Neural cell (in vitro differentiated cells): ENCODE data around the gene GPR161. TPM values are rescaled to one million over a fixed set of nuclear protein-coding genes. Genes with fewer than 3 reads are reported as not detected.

Experiments
- H2AFZ ChIP-seq: fragments of 200-600, 300-800 bp; sonication (generic), shearing (Covaris generic); 2 replicates; pipeline ENCODE4 v1.6.0; 2014; ENCODE audit warnings: low read depth, mild to moderate bottlenecking, antibody characterized with exemption, low read length, moderate library complexity
- H3F3A ChIP-seq: fragments of 200-600 bp; shearing (Covaris generic); 2 replicates; pipeline ENCODE4 v1.6.1; 2016; ENCODE audit warnings: mild to moderate bottlenecking, moderate library complexity, mixed read lengths, antibody characterized with exemption, low read length; ENCODE audit not compliant: insufficient read depth, poor library complexity, severe bottlenecking
- H3K27ac ChIP-seq: fragments of 200-600, 300-800 bp; sonication (generic), shearing (Covaris generic); 2 replicates; pipeline ENCODE4 v1.5.1; 2014; ENCODE audit warnings: mild to moderate bottlenecking, low read length, moderate library complexity
- H3K27me3 ChIP-seq: fragments of 300-800, 200-600 bp; sonication (generic), shearing (Covaris generic); 2 replicates; pipeline ENCODE4 v1.6.0; 2014; ENCODE audit warnings: mild to moderate bottlenecking, low read depth, low read length, moderate library complexity; ENCODE audit not compliant: insufficient read depth
- H3K36me3 ChIP-seq: fragments of 300-800, 200-600 bp; sonication (generic), shearing (Covaris generic); 2 replicates; pipeline ENCODE4 v1.5.1; 2014; ENCODE audit warnings: mild to moderate bottlenecking, antibody characterized with exemption, low read length, moderate library complexity; ENCODE audit not compliant: insufficient read depth
- H3K4me2 ChIP-seq: fragments of 300-800, 200-600 bp; sonication (generic), shearing (Covaris generic); 2 replicates; pipeline ENCODE4 v1.6.0; 2014; ENCODE audit warnings: mild to moderate bottlenecking, low read length
- H3K4me3 ChIP-seq: fragments of 300-800, 200-600 bp; sonication (generic), shearing (Covaris generic); 2 replicates; pipeline ENCODE4 v1.5.1; 2014; ENCODE audit warnings: mild to moderate bottlenecking, low read length, moderate library complexity
- H3K79me2 ChIP-seq: fragments of 200-600 bp; shearing (Covaris generic); replicated peaks from 2 replicates; pipeline ENCODE4 v1.6.0; 2014; ENCODE audit warnings: mild to moderate bottlenecking, low read length, moderate library complexity; ENCODE audit not compliant: insufficient read depth
- H3K9ac ChIP-seq: fragments of 300-800, 200-600 bp; sonication (generic), shearing (Covaris generic); 2 replicates; pipeline ENCODE4 v1.6.1; 2016; ENCODE audit warnings: mild to moderate bottlenecking, low read length, mixed read lengths
- H3K9me2 ChIP-seq: fragments of 200-600 bp; shearing (Covaris generic); 2 replicates; pipeline ENCODE4 v1.6.1; 2016; ENCODE audit warnings: mild to moderate bottlenecking, low read length, mixed read lengths; ENCODE audit not compliant: insufficient read depth
- H3K9me3 ChIP-seq: fragments of 200-600, 300-800 bp; sonication (generic), shearing (Covaris generic); 2 replicates; pipeline ENCODE4 v1.6.1; 2016; ENCODE audit warnings: mild to moderate bottlenecking, mixed run types, low read length, moderate library complexity, mixed read lengths
- H4K20me1 ChIP-seq: fragments of 200-600 bp; shearing (Covaris generic); 2 replicates; pipeline ENCODE4 v1.6.1; 2016; ENCODE audit warnings: mild to moderate bottlenecking, mixed run types; ENCODE audit not compliant: insufficient read depth
- EP300 ChIP-seq: fragments of 450-650 bp; conservative IDR thresholded peaks from 2 replicates; pipeline ENCODE4 v1.6.1; 2014; ENCODE audit warnings: antibody characterized with exemption, mild to moderate bottlenecking, moderate library complexity; ENCODE audit not compliant: poor library complexity, severe bottlenecking
- EZH2 ChIP-seq: fragments of 200-600, 300-800 bp; shearing (Covaris generic), sonication (generic); IDR thresholded peaks from 2 replicates; pipeline ENCODE4 v1.6.1; 2014; ENCODE audit warnings: antibody characterized with exemption, low read length, borderline replicate concordance, mild to moderate bottlenecking; ENCODE audit not compliant: insufficient read depth, poor library complexity, severe bottlenecking
- MXI1 ChIP-seq: fragments of 450-650 bp; conservative IDR thresholded peaks from 2 replicates; pipeline ENCODE4 v1.6.1; 2014; ENCODE audit warnings: antibody characterized with exemption, mild to moderate bottlenecking; ENCODE audit not compliant: poor library complexity, severe bottlenecking
- POLR2AphosphoS5 ChIP-seq: IDR thresholded peaks from 2 replicates; pipeline ENCODE4 v1.6.1; 2012
- RAD21 ChIP-seq: fragments of 450-650 bp; conservative IDR thresholded peaks from 2 replicates; pipeline ENCODE4 v1.6.1; 2014; ENCODE audit warnings: antibody characterized with exemption, mild to moderate bottlenecking, moderate library complexity
- SMC3 ChIP-seq: fragments of 450-650 bp; conservative IDR thresholded peaks from 2 replicates; pipeline ENCODE4 v1.6.1; 2014; ENCODE audit warnings: antibody characterized with exemption, mild to moderate bottlenecking, moderate library complexity; ENCODE audit not compliant: poor library complexity
- TAF1 ChIP-seq: IDR thresholded peaks from 2 replicates; pipeline ENCODE4 v1.6.1; 2012; ENCODE audit warnings: low read depth
- polyA plus RNA-seq: library from polyadenylated mRNA; depleted of rRNA; stranded (reverse); fragments of >200 nt; gene quantifications from 2 replicates; pipeline ENCODE4 v1.2.3, GENCODE V29; 2014
- TF ChIP-seq, protein P1 (sequence below): fragments of 450-650 bp; IDR thresholded peaks from 2 replicates; pipeline ENCODE4 v1.5.1; 2014; ENCODE audit warnings: antibody characterized with exemption, mild to moderate bottlenecking, moderate library complexity; ENCODE audit not compliant: poor library complexity, severe bottlenecking
- TF ChIP-seq, protein P2 (sequence below): IDR thresholded peaks from 2 replicates; pipeline ENCODE4 v1.6.1; 2012; ENCODE audit warnings: borderline replicate concordance

The GPR161 gene
- polyA plus RNA-seq, 1 donor from 2014 or later: 39.0 TPM

DNA sequence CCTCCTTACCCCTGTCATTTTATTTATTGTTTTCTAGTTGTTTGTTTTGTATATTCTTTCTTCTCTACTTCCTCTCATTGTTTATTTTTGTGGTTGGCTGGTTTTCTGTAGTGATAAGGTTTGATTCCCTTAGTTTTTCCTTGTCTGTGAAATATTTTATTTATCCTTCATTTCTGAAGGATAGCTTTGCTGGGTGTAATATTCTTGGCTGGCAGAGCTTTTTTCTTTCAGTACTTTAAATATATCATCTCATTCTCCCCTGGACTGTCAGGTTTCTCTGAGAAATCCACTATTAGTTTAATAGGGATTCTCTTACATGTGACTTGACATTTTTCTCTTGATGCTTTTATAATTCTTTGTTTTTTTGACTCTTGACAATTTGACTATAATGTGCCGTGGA lies 23.2 kb upstream of the GPR161 start:
- Histone ChIP-seq H3K36me3 (no peaks in the 10 kb centered on the region), H3K4me3 (no peak overlapping the region), H3K9ac (no peak overlapping the region), H3K9me3 (no peaks in the 10 kb centered on the region), H3K27me3 (no peaks in the 10 kb centered on the region), H3K27ac (no peak overlapping the region), H2AFZ (no peak overlapping the region), H3K79me2 (no peaks in the 10 kb centered on the region), H3K4me2 (no peak overlapping the region), H3F3A (no peaks in the 10 kb centered on the region), H3K9me2 (no peaks in the 10 kb centered on the region), H4K20me1 (no peaks in the 10 kb centered on the region)
- TF ChIP-seq MXI1 (no peak), SMC3 (no peak), RAD21 (no peak), POLR2AphosphoS5 (no peak), EZH2 (no peak), TAF1 (no peak), EP300 (no peak)
- TF ChIP-seq, protein P1, sequence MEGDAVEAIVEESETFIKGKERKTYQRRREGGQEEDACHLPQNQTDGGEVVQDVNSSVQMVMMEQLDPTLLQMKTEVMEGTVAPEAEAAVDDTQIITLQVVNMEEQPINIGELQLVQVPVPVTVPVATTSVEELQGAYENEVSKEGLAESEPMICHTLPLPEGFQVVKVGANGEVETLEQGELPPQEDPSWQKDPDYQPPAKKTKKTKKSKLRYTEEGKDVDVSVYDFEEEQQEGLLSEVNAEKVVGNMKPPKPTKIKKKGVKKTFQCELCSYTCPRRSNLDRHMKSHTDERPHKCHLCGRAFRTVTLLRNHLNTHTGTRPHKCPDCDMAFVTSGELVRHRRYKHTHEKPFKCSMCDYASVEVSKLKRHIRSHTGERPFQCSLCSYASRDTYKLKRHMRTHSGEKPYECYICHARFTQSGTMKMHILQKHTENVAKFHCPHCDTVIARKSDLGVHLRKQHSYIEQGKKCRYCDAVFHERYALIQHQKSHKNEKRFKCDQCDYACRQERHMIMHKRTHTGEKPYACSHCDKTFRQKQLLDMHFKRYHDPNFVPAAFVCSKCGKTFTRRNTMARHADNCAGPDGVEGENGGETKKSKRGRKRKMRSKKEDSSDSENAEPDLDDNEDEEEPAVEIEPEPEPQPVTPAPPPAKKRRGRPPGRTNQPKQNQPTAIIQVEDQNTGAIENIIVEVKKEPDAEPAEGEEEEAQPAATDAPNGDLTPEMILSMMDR: no peak
- TF ChIP-seq, protein P2, sequence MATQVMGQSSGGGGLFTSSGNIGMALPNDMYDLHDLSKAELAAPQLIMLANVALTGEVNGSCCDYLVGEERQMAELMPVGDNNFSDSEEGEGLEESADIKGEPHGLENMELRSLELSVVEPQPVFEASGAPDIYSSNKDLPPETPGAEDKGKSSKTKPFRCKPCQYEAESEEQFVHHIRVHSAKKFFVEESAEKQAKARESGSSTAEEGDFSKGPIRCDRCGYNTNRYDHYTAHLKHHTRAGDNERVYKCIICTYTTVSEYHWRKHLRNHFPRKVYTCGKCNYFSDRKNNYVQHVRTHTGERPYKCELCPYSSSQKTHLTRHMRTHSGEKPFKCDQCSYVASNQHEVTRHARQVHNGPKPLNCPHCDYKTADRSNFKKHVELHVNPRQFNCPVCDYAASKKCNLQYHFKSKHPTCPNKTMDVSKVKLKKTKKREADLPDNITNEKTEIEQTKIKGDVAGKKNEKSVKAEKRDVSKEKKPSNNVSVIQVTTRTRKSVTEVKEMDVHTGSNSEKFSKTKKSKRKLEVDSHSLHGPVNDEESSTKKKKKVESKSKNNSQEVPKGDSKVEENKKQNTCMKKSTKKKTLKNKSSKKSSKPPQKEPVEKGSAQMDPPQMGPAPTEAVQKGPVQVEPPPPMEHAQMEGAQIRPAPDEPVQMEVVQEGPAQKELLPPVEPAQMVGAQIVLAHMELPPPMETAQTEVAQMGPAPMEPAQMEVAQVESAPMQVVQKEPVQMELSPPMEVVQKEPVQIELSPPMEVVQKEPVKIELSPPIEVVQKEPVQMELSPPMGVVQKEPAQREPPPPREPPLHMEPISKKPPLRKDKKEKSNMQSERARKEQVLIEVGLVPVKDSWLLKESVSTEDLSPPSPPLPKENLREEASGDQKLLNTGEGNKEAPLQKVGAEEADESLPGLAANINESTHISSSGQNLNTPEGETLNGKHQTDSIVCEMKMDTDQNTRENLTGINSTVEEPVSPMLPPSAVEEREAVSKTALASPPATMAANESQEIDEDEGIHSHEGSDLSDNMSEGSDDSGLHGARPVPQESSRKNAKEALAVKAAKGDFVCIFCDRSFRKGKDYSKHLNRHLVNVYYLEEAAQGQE: no peak

DNA sequence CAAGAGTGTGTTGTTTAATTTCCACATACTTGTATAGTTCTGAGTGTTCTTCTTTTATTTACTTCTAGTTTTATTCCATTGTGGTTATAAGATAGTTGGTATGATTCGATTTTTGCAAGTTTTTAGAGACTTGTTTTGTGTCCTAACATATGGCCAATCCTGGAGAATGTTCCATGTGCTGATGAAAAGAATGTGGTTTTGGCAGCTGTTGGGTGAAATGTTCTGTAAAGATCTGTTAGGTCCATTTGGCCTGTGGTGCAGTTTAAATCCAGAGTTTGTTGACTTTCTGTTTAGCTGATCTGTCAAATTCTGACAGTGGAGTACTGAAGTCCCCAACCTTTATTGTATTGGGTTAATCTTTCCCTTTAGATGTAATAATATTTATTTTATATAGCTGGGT lies 22.5 kb upstream of the GPR161 start:
- H3K27me3 ChIP-seq: no peaks in the 10 kb centered on the region
- H3K36me3 ChIP-seq: no peaks in the 10 kb centered on the region
- no peak overlapping the region for H2AFZ ChIP-seq
- H4K20me1 ChIP-seq: no peaks in the 10 kb centered on the region
- H3K9me3 ChIP-seq: no peaks in the 10 kb centered on the region
- H3K79me2 ChIP-seq: no peaks in the 10 kb centered on the region
- no peak overlapping the region for H3K4me2 ChIP-seq
- no peaks in the 10 kb centered on the region for H3K9me2 ChIP-seq
- H3F3A ChIP-seq: no peaks in the 10 kb centered on the region
- H3K4me3 ChIP-seq: no peak overlapping the region
- TF ChIP-seq RAD21: no peak
- TF ChIP-seq TAF1: no peak
- TF ChIP-seq POLR2AphosphoS5: no peak
- no peak overlapping the region for H3K27ac ChIP-seq
- no peak overlapping the region for H3K9ac ChIP-seq

DNA sequence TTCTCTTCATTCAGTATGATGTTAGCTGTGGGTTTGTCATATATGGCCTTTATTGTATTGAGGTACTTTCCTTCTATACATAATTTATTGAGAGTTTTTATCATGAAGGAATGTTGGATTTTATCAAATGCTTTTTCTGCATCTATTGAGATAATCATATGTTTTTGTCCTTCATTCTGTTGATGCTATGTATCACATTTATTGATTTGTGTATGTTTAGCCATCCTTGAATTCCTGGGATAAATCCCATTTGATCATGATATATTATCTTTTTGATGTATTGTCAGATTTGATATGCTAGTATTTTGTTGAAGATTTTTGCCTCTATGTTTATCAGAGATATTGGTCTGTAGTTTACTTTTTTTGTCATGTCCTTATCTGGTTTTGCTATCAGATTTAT lies 20.9 kb upstream of the GPR161 start:
- no peaks in the 10 kb centered on the region for H3K79me2 ChIP-seq
- H3K9me2 ChIP-seq: no peaks in the 10 kb centered on the region
- H3K27me3 ChIP-seq: no peaks in the 10 kb centered on the region
- no peaks in the 10 kb centered on the region for H3K36me3 ChIP-seq
- no peak overlapping the region for H3K4me3 ChIP-seq
- no peaks in the 10 kb centered on the region for H3F3A ChIP-seq
- H3K9ac ChIP-seq: no peak overlapping the region
- H3K27ac ChIP-seq: no peak overlapping the region
- H3K4me2 ChIP-seq: no peak overlapping the region
- no peaks in the 10 kb centered on the region for H4K20me1 ChIP-seq
- H3K9me3 ChIP-seq: no peaks in the 10 kb centered on the region
- no peak overlapping the region for H2AFZ ChIP-seq
- TF ChIP-seq, protein P1: no peak
